ENCODE data around the gene SLC25A22.

The SLC25A22 gene

DNA sequence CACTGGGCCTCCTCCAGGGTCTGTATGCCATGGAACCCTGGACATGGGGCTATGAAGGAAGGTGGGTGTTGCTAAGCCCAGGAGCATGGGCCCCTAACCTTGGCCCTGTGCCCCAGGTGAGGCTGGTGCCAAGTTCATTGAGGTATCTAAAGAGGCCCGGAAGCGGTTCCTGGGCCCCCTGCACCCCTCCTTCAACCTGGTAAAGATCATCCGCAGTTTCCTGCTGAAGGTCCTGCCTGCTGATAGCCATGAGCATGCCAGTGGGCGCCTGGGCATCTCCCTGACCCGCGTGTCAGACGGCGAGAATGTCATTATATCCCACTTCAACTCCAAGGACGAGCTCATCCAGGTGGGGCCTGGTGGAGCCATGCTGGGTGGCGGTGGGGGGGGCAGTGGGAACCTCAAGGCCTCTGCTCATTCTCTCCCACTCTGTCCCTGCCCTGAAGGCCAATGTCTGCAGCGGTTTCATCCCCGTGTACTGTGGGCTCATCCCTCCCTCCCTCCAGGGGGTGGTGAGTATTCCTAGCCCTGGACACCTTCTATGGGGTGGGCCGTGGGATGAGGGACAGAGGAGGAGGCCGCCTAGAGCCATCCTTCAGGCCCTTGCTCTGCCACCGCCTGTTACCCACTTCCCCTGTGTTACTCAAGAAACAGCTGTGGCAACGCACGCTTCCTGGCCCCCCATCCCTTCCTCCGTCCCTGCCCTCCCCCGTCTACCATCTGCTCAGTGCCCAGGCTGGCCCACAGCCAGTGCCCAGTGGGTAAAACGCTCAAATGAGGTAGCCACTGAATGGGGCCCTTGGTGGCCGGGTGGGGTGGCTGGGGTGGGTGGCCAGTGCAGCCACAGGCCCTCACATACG, 23.7 kb upstream of the SLC25A22 start:
- Mint-ChIP-seq H3K4me1 (peaks cover 28% of the 10 kb centered on the region), H3K27me3 (no peaks in the 10 kb centered on the region), H3K9me3 (no peaks in the 10 kb centered on the region), H3K36me3 (peaks cover 9% of the 10 kb centered on the region), H3K4me3 (peak overlapping the region; percentile 82), H3K27ac (peak overlapping the region; percentile 45)
- no peak for DNase-seq
- CTCF ChIA-PET, result interaction anchor here (1.6 kb wide), 1 partner anchor 22 kb away, joined by 3 read pairs; no protein-coding TSS in a partner anchor

DNA sequence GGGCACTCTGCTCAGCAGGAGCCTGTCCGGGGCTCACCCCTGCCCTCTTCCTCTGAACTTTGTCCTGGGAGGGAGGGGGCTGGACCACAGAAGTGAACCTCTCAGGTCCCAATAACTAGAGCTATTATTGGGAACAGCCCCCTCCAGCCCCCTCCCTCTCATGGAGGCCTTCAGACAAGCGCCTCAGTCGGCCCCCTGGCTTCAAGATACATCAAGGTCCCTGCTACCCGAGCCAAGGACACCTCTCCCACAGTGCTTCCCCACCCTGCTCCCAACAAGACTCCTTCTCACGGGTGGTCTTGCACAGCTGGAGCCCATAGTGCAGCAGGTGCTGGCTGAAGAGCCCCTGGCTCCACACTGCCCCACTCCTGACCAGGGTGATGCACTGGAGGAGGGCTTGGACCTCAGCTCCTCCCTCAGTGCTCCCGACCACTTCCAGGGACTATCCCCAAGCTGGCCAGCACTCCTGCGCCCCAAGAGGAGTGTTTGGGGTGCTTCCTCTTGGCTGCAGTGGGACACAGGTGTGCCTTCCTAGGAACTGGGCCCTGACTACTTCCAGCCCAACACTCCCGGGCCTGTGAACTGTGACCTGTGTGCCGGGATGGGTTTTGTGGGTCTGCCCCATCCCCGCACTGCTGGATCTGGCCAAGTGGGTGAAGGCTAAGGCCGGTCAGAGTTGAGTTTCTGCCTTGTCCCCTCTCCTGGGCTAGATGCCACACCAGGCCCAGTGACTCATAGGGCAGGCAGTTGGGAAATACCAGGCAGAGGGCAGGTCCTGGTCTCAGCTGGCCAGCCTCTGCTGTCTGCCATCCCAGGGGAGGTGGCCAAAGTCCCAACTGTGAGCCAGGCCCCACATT, 22.8 kb upstream of the SLC25A22 start:
- Mint-ChIP-seq H3K4me3 (peak overlapping the region; percentile 82), H3K9me3 (no peaks in the 10 kb centered on the region), H3K4me1 (peaks cover 22% of the 10 kb centered on the region), H3K27ac (peak overlapping the region; percentile 90), H3K27me3 (no peaks in the 10 kb centered on the region), H3K36me3 (peaks cover 9% of the 10 kb centered on the region)
- no peak for DNase-seq
- CTCF ChIA-PET, result interaction anchor here (1.6 kb wide), 1 partner anchor 22 kb away, joined by 3 read pairs; no protein-coding TSS in a partner anchor

DNA sequence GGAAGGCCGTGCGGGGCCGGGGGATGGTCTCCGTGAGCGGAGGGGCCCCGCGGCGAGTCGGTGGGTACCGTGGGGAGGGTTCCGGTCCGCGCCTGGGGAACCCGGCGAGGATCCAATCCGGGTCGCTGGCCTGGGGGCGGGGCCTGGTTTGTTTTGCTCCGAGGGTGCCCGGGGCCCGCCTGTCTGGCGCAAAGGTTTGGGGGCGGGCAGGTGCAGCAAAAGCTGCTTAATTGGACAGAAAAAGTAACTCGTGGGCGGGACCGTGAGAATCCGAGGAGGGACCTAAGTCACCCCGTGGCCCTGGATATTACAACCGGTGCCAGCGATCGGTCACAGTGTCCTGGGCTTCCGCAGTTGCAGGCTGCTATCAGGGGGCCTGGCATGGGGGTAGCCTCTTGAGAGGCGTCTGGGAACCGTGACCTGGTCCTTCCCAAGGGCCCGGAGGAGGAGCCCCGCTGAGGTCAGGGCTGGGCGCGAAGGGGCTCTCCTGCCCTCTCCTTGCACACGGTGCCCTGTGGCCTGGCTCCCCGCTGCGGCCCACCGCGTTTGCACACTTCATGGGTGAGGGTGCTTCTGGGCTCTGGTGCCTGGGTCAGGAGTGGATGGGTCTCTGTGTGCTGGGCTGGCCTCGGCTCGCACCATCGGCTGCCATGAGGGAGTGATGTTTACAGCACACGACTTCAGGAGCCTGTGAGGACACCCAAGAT, 22.0 kb upstream of the SLC25A22 start:
- Mint-ChIP-seq H3K36me3 (peaks cover 7% of the 10 kb centered on the region), H3K27me3 (no peaks in the 10 kb centered on the region), H3K4me3 (peak overlapping the region; percentile 82), H3K9me3 (no peaks in the 10 kb centered on the region), H3K4me1 (peaks cover 19% of the 10 kb centered on the region), H3K27ac (peak overlapping the region; percentile 90)
- DNase-seq, result peak; percentile 98
- CTCF ChIA-PET, result no interaction called here

DNA sequence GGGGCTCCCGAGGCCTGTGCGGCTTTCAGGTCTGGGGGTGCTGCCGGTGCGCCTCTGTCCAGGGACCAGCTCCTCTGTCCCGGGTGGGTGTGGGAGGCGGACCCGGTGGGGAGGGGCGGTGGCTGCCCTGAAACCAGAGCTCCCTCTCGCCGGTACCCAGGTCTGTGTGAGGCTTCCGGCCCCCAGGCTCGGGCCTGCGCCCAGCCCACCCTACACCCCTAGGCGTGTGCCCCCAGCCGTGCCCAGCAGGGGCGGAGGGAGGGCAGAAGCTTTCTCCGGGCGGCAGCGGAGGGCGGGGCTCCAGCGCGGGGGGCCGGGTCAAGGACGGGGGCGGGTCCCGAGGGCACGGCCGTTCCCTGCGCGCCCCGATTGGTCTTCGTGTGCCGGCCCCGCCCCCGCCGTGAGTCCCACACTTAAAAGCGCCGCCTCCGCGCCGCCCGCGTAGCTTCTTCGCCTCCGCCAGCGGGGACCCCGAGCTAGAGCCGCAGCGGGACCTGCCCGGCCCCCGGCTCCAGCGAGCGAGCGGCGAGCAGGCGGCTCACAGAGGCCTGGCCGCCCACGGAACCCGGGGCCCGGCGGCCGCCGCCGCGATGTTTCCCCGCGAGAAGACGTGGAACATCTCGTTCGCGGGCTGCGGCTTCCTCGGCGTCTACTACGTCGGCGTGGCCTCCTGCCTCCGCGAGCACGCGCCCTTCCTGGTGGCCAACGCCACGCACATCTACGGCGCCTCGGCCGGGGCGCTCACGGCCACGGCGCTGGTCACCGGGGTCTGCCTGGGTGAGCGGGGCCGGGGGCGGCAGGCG, 21.2 kb upstream of the SLC25A22 start:
- DNase-seq, result peak; percentile 93
- Mint-ChIP-seq H3K36me3 (peaks cover 2% of the 10 kb centered on the region), H3K9me3 (no peaks in the 10 kb centered on the region), H3K27me3 (no peaks in the 10 kb centered on the region), H3K4me3 (peak overlapping the region; percentile 82), H3K4me1 (peaks cover 15% of the 10 kb centered on the region), H3K27ac (peak overlapping the region; percentile 90)
- CTCF ChIA-PET, result no interaction called here

DNA sequence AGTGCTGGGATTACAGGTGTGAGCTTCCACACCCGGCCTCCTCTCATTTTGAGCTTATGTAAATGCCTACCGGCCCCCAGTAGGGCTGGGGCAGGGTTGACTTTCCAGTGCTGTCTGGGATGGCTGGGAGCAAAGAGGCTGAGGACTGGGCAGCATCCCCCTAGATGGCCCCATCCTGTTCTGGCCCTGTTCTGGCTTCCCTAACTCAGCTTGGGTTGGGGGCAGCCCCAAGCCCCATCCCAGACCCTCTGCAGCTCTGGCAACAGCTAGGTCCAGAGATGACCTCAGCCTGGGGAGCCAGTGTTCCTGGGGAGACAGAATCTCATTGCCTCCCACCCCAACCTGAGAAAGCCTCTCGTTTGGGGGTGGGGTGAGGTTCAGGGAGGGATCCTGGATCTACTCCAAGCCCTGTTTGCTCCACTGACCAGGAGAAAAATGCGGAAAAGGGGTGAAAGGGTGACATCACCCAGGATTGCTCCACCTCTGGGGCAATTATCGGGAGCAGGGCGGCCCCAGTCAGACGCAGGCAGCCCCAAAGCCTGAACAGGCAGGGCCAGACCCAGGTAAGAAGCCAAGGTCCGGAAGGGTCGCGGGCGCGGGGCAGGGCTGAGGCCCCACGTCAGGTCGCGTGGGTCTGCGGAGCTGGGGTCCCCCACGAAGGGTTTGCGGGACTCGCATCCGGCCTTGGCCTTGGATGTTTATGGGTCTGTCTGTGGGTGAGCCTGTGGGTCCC, 20.5 kb upstream of the SLC25A22 start, which contains the start of gene PNPLA2:
Gene PNPLA2 (plus strand): TSS at position 519 of the 733 bp plus-strand sequence. CDS start 805 bp downstream, outside the sequence.
- DNase-seq, result no peak
- Mint-ChIP-seq H3K36me3 (peaks cover 3% of the 10 kb centered on the region), H3K27ac (peak within 1 kb of the TSS; percentile 90), H3K4me3 (peak within 1 kb of the TSS; percentile 82), H3K27me3 (no peaks in the 10 kb centered on the region), H3K4me1 (peaks cover 18% of the 10 kb centered on the region), H3K9me3 (no peaks in the 10 kb centered on the region)
- CTCF ChIA-PET, result no interaction called here

DNA sequence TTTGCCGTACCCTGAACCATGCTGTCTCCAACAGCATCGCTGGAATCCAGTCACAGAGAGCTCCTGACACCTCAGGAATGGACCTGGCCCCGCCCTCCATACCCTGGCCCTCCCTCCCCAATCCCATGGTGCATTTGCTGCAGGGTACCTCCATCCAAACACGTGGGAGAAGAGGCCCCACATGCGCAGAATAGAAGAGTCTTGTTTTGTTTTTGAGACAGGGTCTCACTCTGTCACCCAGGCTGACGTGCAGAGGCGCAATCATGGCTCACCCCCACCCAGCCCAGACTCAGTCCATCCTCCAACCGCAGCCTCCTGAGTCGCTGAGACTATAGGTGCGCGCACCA, 18.3 kb upstream of the SLC25A22 start:
- peaks cover 18% of the 10 kb centered on the region for H3K36me3 Mint-ChIP-seq
- no peaks in the 10 kb centered on the region for H3K9me3 Mint-ChIP-seq
- DNase-seq, result no peak
- no peak overlapping the region for H3K4me3 Mint-ChIP-seq
- CTCF ChIA-PET, result interaction anchor here (0.6 kb wide), 1 partner anchor 155 kb away, joined by 3 read pairs; no protein-coding TSS in a partner anchor
- H3K27ac Mint-ChIP-seq, result no peak overlapping the region
- peaks cover 30% of the 10 kb centered on the region for H3K4me1 Mint-ChIP-seq
- H3K27me3 Mint-ChIP-seq, result no peaks in the 10 kb centered on the region

DNA sequence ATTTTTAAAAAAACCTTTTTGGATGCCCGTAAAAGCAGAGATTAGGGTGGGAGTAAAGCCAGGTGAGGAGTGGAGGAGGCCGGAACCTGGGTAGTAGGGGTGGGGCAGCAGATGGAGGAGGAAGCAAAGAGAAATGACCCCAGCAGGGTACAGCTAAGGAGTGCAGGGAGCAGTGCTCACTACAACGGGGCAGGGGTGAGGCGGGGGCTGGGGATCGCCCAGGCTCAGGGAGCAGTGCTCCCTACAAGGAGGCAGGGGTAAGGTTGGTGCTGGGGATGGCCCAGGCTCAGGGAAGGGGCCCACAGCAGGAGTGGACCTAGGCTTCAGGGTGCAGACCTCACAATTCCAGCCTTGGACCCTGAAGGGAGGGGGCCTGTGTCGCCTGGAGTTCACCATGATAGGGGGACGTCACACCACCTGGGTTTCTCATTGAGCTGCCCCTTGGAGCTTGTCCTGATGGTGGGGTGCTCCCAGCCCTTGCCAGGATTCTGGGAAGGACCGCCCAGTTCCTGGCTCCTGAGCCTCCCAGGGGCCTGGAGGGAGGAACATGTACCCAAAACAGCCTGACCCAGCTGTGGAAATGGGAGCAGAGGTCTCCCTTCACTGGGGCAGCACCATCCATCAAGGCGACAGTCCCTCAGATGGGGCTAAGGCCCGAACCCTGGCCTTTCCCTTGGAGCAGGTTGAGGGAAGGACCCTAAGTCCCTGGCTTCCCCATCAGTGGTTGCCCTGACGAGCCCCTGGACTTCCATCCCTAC, 17.8 kb upstream of the SLC25A22 start:
- CTCF ChIA-PET, result interaction anchor here (0.6 kb wide), 1 partner anchor 155 kb away, joined by 3 read pairs; no protein-coding TSS in a partner anchor
- Mint-ChIP-seq H3K4me3 (no peak overlapping the region), H3K36me3 (peaks cover 23% of the 10 kb centered on the region), H3K9me3 (no peaks in the 10 kb centered on the region), H3K27me3 (no peaks in the 10 kb centered on the region), H3K4me1 (peaks cover 31% of the 10 kb centered on the region), H3K27ac (no peak overlapping the region)
- DNase-seq, result no peak

DNA sequence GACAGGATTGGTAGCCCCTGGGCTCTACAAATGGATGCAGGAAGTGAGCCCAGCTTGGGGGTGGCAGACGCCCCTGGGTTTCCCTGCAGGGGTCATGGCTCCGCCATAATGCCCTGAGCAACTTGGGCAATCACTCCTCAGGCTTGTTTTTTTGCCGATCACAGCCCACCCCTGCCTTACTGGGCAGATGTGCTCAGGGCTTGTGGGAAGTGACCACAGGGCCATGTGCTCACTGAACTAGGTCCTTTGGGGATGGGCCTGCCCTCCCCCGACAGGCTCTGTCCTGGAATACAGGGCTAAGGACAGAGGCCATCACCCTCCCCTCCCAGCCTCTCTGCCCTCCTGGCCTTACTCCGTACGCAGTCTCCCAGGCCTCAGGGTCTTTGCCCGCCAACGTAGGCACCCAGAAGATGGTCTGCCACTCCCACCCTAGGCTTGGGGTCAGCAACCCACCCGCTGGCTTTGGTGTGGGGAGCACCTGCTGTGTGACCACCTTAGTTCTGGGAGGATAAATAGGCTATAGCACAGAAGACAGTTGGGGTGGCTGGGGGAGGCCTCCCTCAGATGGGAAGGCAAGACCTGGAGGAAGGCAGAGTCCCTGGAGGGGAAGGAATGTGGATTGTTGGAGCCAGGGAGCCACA, 15.5 kb upstream of the SLC25A22 start:
- Mint-ChIP-seq H3K27ac (no peak overlapping the region), H3K9me3 (no peaks in the 10 kb centered on the region), H3K36me3 (peaks cover 26% of the 10 kb centered on the region), H3K27me3 (peaks cover 3% of the 10 kb centered on the region), H3K4me3 (no peak overlapping the region), H3K4me1 (peaks cover 35% of the 10 kb centered on the region)
- CTCF ChIA-PET, result no interaction called here
- no peak for DNase-seq

DNA sequence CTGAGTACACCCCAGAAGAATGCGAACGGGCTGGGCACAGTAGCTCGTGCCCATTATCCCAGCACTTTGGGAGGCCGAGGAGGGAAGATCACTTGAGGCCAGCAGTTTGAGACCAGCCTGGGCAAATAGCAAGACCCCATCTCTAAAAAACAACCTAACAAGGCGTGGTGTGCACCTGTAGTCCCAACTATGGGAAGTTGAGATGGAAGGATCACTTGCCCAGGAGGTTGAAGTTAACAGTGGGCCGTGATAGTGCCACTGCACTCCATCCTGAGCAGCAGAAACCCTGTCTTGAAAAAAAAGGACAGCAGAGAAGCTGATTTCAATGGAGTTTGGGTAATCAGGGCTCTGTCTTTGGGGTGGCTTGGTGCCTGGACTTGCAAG, 15.0 kb upstream of the SLC25A22 start:
- Mint-ChIP-seq H3K27me3 (peaks cover 3% of the 10 kb centered on the region), H3K4me3 (no peak overlapping the region), H3K9me3 (no peaks in the 10 kb centered on the region), H3K27ac (no peak overlapping the region), H3K4me1 (peaks cover 37% of the 10 kb centered on the region), H3K36me3 (peaks cover 26% of the 10 kb centered on the region)
- CTCF ChIA-PET, result no interaction called here
- DNase-seq, result no peak

DNA sequence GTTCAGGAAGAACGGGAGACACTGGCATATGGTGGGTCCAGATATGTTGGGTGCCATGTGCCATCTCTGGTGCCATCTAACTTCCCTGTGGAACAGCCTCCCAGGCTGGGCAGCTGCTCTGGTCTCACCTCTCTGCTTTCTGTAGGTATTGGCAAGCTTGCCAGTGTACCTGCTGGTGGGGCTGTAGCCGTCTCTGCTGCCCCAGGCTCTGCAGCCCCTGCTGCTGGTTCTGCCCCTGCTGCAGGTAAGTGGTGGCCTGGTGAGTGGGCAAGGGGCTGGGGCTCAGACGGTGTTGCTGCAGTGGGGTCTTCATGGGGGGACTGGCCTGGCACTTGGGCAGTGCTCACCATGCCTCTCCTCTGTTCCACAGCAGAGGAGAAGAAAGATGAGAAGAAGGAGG, 14.3 kb upstream of the SLC25A22 start:
- Mint-ChIP-seq H3K27me3 (peaks cover 3% of the 10 kb centered on the region), H3K4me3 (peak overlapping the region; percentile 21), H3K27ac (peak overlapping the region; percentile 90), H3K36me3 (peaks cover 26% of the 10 kb centered on the region), H3K4me1 (peaks cover 42% of the 10 kb centered on the region), H3K9me3 (no peaks in the 10 kb centered on the region)
- CTCF ChIA-PET, result no interaction called here
- DNase-seq, result no peak

DNA sequence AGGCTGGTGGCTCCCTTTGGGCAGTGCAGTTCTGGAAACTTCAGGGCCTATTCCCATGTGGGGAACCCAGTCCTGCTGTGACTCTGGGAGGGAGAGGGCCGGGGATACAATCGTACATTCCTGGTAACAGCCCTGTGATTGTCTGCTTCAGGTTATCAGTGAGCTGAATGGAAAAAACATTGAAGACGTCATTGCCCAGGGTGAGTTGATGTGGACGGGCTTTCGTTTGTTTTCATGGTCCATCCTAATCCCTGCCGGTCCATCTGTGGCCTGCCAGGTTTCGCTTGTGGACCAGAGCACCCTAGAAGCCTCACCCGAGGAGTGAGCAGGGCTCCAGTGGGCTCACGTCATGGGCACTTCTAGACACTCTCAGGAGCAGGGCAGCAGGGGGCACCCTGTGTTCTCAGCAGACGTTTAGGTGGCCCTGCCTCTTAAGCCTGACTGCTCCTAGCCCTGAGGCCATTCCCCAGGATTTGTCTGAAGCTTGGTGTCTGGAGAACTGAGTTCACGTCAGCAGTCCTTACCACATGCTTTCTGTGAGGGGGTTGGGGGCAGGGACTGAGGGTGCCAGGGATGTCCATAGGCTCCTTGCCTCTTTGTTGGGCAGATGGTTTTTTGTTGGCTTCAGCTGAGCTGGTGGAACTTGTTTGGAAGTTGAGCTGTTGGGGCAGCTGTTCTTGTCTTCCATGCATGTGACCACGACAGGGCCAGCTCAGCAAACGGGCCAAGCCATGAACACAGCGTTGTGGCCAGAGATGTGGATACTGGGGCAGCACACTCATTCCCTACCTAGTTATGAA, 13.6 kb upstream of the SLC25A22 start:
- H3K9me3 Mint-ChIP-seq, result no peaks in the 10 kb centered on the region
- DNase-seq, result no peak
- peaks cover 3% of the 10 kb centered on the region for H3K27me3 Mint-ChIP-seq
- H3K36me3 Mint-ChIP-seq, result peaks cover 26% of the 10 kb centered on the region
- peak overlapping the region; percentile 91 for H3K4me3 Mint-ChIP-seq
- CTCF ChIA-PET, result no interaction called here
- H3K4me1 Mint-ChIP-seq, result peaks cover 44% of the 10 kb centered on the region
- peak overlapping the region; percentile 90 for H3K27ac Mint-ChIP-seq
